ENCODE data around the gene CFDP1. TPM values are rescaled to one million over a fixed set of nuclear protein-coding genes. Genes with fewer than 3 reads are reported as not detected.

Gene CFDP1
- total and polyA plus RNA-seq, 2 of the 13 experiments (the other 11 are each of a cell fraction or from before 2014, with no cell fraction given), result 78.6 to 153 TPM

GRCh38 chr16:75250089-75250808 lies 183.1 kb downstream of the CFDP1 start:
- ATAC-seq, result no peak
- Histone ChIP-seq H4K20me1 (ENCODE audit: insufficient read depth, low read length) (peaks cover 40% of the 10 kb centered on the region), H3K4me2 (ENCODE audit: low read depth, low read length) (peak overlapping the region; percentile 84), H3K9ac (ENCODE audit: insufficient read depth, low read depth, low read length) (peak overlapping the region; percentile 99), H3K4me1 (ENCODE audit: insufficient read depth, low read length) (peaks cover 84% of the 10 kb centered on the region), H3K79me2 (ENCODE audit: insufficient read depth, low read length) (peaks cover 90% of the 10 kb centered on the region), H3K27me3 (ENCODE audit: control insufficient read depth in 1 of 2, insufficient read depth in 2 of 2, low read length in 2 of 2) (no peaks in the 10 kb centered on the region; a peak in 1 of 5 replicates), H3K9me3 (ENCODE audit: low read length) (no peaks in the 10 kb centered on the region), H2AFZ (ENCODE audit: low read length) (no peak overlapping the region), H3K4me3 (replicated peaks in 1 of 3; ENCODE audit: insufficient read depth in 1 of 3, low read depth in 2 of 3, low read length in 3 of 3) (peak overlapping the region; percentile 76 to 87 (median 86)), H3K27ac (ENCODE audit: extremely low read length, insufficient read depth, low read length) (peak overlapping the region; percentile 97), H3K36me3 (replicated peaks in 1 of 2; ENCODE audit: control insufficient read depth in 1 of 2, insufficient read depth in 2 of 2, low read length in 2 of 2) (peaks cover 0 to 7% of the 10 kb centered on the region in 2 experiments; a peak in 2 of 5 replicates)
- in situ Hi-C loops (cut with HindIII; ENCODE audit: extremely low pct_ligation_motif_present, low pct_unique_long_range_greater_than_20kb), result no loop called here
- WGBS (ENCODE audit: low lambda C conversion rate), result 2% methylated on average over 29 of the region's 29 CpGs
- ChIA-PET POLR2A (interaction anchor here (0.6 to 14.7 kb wide), 10 partner anchors 12 to 137 kb away, joined by 3 to 312 read pairs (median 7); no protein-coding TSS in a partner anchor), CTCF (ENCODE audit: low intra/inter-chr PET ratio, low total read pairs) (no interaction called here)
- intact Hi-C loops (cut with micrococcal nuclease; ENCODE audit: unreplicated experiment), result loop anchor here (5.0 kb wide), 1 partner anchor 137 kb away; no protein-coding TSS in a partner anchor
- no peak for FAIRE-seq
- BruUV-seq (replicated peaks), result no TSS peak
- DNase-seq (ENCODE audit: low spot score), result no peak
- no peak for TF ChIP-seq ZC3H13 (CRISPR knock-in tag; IDR thresholded peaks at IDR 0.05)
- TF ChIP-seq CBX2 (IDR thresholded peaks at IDR 0.05; ENCODE audit: low read depth, low read length), result no peak
- no peak for TF ChIP-seq CBX2 (CRISPR knock-in tag; IDR thresholded peaks at IDR 0.05; ENCODE audit: low read depth)
- TF ChIP-seq ZNF33B (CRISPR knock-in tag; IDR thresholded peaks at IDR 0.05), result no peak
- TF ChIP-seq, protein P1, sequence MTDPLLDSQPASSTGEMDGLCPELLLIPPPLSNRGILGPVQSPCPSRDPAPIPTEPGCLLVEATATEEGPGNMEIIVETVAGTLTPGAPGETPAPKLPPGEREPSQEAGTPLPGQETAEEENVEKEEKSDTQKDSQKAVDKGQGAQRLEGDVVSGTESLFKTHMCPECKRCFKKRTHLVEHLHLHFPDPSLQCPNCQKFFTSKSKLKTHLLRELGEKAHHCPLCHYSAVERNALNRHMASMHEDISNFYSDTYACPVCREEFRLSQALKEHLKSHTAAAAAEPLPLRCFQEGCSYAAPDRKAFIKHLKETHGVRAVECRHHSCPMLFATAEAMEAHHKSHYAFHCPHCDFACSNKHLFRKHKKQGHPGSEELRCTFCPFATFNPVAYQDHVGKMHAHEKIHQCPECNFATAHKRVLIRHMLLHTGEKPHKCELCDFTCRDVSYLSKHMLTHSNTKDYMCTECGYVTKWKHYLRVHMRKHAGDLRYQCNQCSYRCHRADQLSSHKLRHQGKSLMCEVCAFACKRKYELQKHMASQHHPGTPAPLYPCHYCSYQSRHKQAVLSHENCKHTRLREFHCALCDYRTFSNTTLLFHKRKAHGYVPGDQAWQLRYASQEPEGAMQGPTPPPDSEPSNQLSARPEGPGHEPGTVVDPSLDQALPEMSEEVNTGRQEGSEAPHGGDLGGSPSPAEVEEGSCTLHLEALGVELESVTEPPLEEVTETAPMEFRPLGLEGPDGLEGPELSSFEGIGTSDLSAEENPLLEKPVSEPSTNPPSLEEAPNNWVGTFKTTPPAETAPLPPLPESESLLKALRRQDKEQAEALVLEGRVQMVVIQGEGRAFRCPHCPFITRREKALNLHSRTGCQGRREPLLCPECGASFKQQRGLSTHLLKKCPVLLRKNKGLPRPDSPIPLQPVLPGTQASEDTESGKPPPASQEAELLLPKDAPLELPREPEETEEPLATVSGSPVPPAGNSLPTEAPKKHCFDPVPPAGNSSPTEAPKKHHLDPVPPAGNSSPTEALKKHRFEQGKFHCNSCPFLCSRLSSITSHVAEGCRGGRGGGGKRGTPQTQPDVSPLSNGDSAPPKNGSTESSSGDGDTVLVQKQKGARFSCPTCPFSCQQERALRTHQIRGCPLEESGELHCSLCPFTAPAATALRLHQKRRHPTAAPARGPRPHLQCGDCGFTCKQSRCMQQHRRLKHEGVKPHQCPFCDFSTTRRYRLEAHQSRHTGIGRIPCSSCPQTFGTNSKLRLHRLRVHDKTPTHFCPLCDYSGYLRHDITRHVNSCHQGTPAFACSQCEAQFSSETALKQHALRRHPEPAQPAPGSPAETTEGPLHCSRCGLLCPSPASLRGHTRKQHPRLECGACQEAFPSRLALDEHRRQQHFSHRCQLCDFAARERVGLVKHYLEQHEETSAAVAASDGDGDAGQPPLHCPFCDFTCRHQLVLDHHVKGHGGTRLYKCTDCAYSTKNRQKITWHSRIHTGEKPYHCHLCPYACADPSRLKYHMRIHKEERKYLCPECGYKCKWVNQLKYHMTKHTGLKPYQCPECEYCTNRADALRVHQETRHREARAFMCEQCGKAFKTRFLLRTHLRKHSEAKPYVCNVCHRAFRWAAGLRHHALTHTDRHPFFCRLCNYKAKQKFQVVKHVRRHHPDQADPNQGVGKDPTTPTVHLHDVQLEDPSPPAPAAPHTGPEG (CRISPR knock-in tag; IDR thresholded peaks at IDR 0.05), result no peak
- TF ChIP-seq ZNF660 (CRISPR knock-in tag; IDR thresholded peaks at IDR 0.05; ENCODE audit: borderline replicate concordance, low read depth), result no peak
- no peak for TF ChIP-seq ZNF260 (CRISPR knock-in tag; IDR thresholded peaks at IDR 0.05; ENCODE audit: borderline replicate concordance, low read depth)
- peak; percentile 90 for TF ChIP-seq ZNF605 (CRISPR knock-in tag; IDR thresholded peaks at IDR 0.05)
- TF ChIP-seq ZNF780A (CRISPR knock-in tag; IDR thresholded peaks at IDR 0.05), result no peak
- TF ChIP-seq ZNF264 (CRISPR knock-in tag; IDR thresholded peaks at IDR 0.05), result no peak
- TF ChIP-seq ZNF792 (CRISPR knock-in tag; IDR thresholded peaks at IDR 0.05), result no peak; the same call in 1 of the 2 replicates
- TF ChIP-seq, protein P2, sequence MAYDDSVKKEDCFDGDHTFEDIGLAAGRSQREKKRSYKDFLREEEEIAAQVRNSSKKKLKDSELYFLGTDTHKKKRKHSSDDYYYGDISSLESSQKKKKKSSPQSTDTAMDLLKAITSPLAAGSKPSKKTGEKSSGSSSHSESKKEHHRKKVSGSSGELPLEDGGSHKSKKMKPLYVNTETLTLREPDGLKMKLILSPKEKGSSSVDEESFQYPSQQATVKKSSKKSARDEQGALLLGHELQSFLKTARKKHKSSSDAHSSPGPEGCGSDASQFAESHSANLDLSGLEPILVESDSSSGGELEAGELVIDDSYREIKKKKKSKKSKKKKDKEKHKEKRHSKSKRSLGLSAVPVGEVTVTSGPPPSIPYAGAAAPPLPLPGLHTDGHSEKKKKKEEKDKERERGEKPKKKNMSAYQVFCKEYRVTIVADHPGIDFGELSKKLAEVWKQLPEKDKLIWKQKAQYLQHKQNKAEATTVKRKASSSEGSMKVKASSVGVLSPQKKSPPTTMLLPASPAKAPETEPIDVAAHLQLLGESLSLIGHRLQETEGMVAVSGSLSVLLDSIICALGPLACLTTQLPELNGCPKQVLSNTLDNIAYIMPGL (CRISPR knock-in tag; IDR thresholded peaks at IDR 0.05; ENCODE audit: borderline replicate concordance in 1 of 2, low read depth in 1 of 2), result peak in 1 of 2 experiments; percentile 19; a peak in 1 of 4 replicates
- TF ChIP-seq, protein P3, sequence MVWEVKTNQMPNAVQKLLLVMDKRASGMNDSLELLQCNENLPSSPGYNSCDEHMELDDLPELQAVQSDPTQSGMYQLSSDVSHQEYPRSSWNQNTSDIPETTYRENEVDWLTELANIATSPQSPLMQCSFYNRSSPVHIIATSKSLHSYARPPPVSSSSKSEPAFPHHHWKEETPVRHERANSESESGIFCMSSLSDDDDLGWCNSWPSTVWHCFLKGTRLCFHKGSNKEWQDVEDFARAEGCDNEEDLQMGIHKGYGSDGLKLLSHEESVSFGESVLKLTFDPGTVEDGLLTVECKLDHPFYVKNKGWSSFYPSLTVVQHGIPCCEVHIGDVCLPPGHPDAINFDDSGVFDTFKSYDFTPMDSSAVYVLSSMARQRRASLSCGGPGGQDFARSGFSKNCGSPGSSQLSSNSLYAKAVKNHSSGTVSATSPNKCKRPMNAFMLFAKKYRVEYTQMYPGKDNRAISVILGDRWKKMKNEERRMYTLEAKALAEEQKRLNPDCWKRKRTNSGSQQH (CRISPR knock-in tag; IDR thresholded peaks at IDR 0.05; ENCODE audit: low read depth), result no peak

Measured in HepG2 (cell line).